HG02938 (cell line): ENCODE measurements around the gene PALD1.

Experiments used
- ATAC-seq: cut with Tn5 transposase; IDR thresholded peaks from one replicate; pipeline ENCODE4 v1.9.1; 2021; ENCODE audit warnings: mild to moderate bottlenecking, moderate library complexity; ENCODE audit not compliant: unreplicated experiment

PALD1 gene

GRCh38 chr10:70457759-70458305, 20.7 kb upstream of the PALD1 start:
- no peak for ATAC-seq

- ATAC-seq, result no peak
These were observed 20.1 kb upstream of the PALD1 start for GRCh38 chr10:70458329-70459060.

- no peak for ATAC-seq
These were observed 19.4 kb upstream of the PALD1 start for GRCh38 chr10:70459061-70459773.

GRCh38 chr10:70459774-70460490, 18.6 kb upstream of the PALD1 start:
- no peak for ATAC-seq

- no peak for ATAC-seq
These were observed 16.9 kb upstream of the PALD1 start for GRCh38 chr10:70461397-70462348.

GRCh38 chr10:70462349-70462984, 16.1 kb upstream of the PALD1 start:
- ATAC-seq, result no peak

GRCh38 chr10:70465278-70465677, 13.3 kb upstream of the PALD1 start:
- ATAC-seq, result no peak

- no peak for ATAC-seq
These were observed 12.7 kb upstream of the PALD1 start for GRCh38 chr10:70465832-70466231.

- no peak for ATAC-seq
These were observed 11.6 kb upstream of the PALD1 start for GRCh38 chr10:70466951-70467350.

GRCh38 chr10:70472799-70473454, 5.6 kb upstream of the PALD1 start:
- ATAC-seq, result no peak

GRCh38 chr10:70474780-70475179, 3.8 kb upstream of the PALD1 start:
- no peak for ATAC-seq

GRCh38 chr10:70475661-70476060, 2.9 kb upstream of the PALD1 start:
- ATAC-seq, result no peak

- ATAC-seq, result no peak
These were observed 2.1 kb upstream of the PALD1 start for GRCh38 chr10:70476249-70477035.

GRCh38 chr10:70477661-70478162, 855 bp upstream of the PALD1 start:
- ATAC-seq, result no peak

- no peak for ATAC-seq
These were observed 606 bp downstream of the PALD1 start for GRCh38 chr10:70479165-70479581.

- no peak for ATAC-seq
These were observed 1.2 kb downstream of the PALD1 start for GRCh38 chr10:70479626-70480238.

- ATAC-seq, result no peak
These were observed 1.8 kb downstream of the PALD1 start for GRCh38 chr10:70480239-70480861.

- ATAC-seq, result no peak
These were observed 2.5 kb downstream of the PALD1 start for GRCh38 chr10:70481105-70481504.
